Lower lobe of right lung (tissue), 2 donors: ENCODE results near the gene CA9. TPM values are rescaled to one million over a fixed set of nuclear protein-coding genes. Genes with fewer than 3 reads are reported as not detected.

Experiments used
- ATAC-seq, 2 donors: fragments of 200-7000 bp; cut with Tn5 transposase; one replicate each; pipeline ENCODE4 v1.9.1; 2020 to 2022; ENCODE audit warnings: mild to moderate bottlenecking in 2 of 2, moderate library complexity in 2 of 2
- DNase-seq: peaks from one replicate; pipeline ENCODE4 v3.0.0-alpha.2; 2020
- H3K27ac ChIP-seq: fragments of 200-600 bp; one replicate; pipeline ENCODE4 v1.8.0; 2022
- H3K27me3 ChIP-seq: fragments of 200-600 bp; one replicate; pipeline ENCODE4 v1.8.0; 2022; ENCODE audit warnings: low read depth
- H3K36me3 ChIP-seq: fragments of 200-600 bp; one replicate; pipeline ENCODE4 v1.8.0; 2022; ENCODE audit warnings: mild to moderate bottlenecking
- H3K4me1 ChIP-seq: fragments of 200-600 bp; one replicate; pipeline ENCODE4 v1.8.0; 2022
- H3K4me3 ChIP-seq: fragments of 200-600 bp; one replicate; pipeline ENCODE4 v1.8.0; 2022; ENCODE audit warnings: mild to moderate bottlenecking
- H3K9me3 ChIP-seq: fragments of 200-600 bp; one replicate; pipeline ENCODE4 v1.8.0; 2022
- CTCF ChIP-seq: fragments of 200-600 bp; IDR thresholded peaks from one replicate; pipeline ENCODE4 v1.8.0; 2022; ENCODE audit warnings: antibody characterized with exemption, mild to moderate bottlenecking
- intact Hi-C: fragments of 100-400 bp; cut with DNase I; formaldehyde crosslinking; loops from one replicate; pipeline ENCODE4 v1.11.0; 2022
- long read RNA-seq: library from polyadenylated mRNA; unstranded; transcript quantifications from one replicate; pipeline ENCODE4 v2.0.0, GENCODE V29; 2021
- total RNA-seq: library from RNA; stranded (reverse); fragmentation: NEBNext Ultra II Directional; extraction: Animal tissue kit (Norgen Biotek cat#: 25700); gene quantifications from one replicate; pipeline ENCODE4 v1.2.1, GENCODE V29; 2021
- donor health status: DM: no; HTN: yes; CAD: no; lungs with severe emphysema.

The CA9 gene
- total RNA-seq: not detected
- long read RNA-seq: 0 reads

GRCh38 chr9:35673132-35674024, at the start of gene CA9:
Gene CA9 (plus strand): TSS chr9:35673928. CDS start chr9:35673960, 32 bp downstream.
- intact Hi-C loops: no loop called here
- no peaks in the 10 kb centered on the region for H3K9me3 ChIP-seq
- DNase-seq (no peak), ATAC-seq (peak; percentile 8 to 24)
- no peak within 1 kb of the TSS for H3K4me3 ChIP-seq
- TF ChIP-seq CTCF: no peak
- H3K36me3 ChIP-seq: no peaks in the 10 kb centered on the region
- peaks cover 10% of the 10 kb centered on the region for H3K4me1 ChIP-seq
- H3K27me3 ChIP-seq: peaks cover 3% of the 10 kb centered on the region
- H3K27ac ChIP-seq: no peak within 1 kb of the TSS

DNA sequence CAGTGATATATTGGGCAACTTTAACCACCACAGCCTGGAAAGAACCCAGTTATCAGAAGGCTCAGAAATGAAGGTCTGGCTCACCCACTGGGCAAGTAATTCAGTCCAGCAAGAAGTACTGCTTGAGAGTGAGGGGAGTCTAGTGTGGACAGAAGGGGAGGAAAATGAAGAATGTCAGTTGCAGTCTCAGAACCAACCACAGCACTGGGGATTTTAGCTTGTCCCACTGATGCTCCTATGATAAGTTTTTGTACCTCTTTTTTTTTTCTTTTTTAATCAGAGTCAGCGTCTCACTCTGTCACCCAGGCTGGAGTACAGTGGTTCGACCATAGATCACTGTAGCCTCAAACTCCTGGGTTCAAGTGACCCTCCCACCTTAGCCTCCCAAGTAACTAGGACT, 46.2 kb upstream of the CA9 start:
- H3K27ac ChIP-seq: no peak overlapping the region
- TF ChIP-seq CTCF: no peak
- intact Hi-C loops: no loop called here
- ATAC-seq (no peak), DNase-seq (no peak)
- no peaks in the 10 kb centered on the region for H3K36me3 ChIP-seq
- H3K27me3 ChIP-seq: no peaks in the 10 kb centered on the region
- no peak overlapping the region for H3K4me3 ChIP-seq
- H3K4me1 ChIP-seq: no peaks in the 10 kb centered on the region
- H3K9me3 ChIP-seq: no peaks in the 10 kb centered on the region

DNA sequence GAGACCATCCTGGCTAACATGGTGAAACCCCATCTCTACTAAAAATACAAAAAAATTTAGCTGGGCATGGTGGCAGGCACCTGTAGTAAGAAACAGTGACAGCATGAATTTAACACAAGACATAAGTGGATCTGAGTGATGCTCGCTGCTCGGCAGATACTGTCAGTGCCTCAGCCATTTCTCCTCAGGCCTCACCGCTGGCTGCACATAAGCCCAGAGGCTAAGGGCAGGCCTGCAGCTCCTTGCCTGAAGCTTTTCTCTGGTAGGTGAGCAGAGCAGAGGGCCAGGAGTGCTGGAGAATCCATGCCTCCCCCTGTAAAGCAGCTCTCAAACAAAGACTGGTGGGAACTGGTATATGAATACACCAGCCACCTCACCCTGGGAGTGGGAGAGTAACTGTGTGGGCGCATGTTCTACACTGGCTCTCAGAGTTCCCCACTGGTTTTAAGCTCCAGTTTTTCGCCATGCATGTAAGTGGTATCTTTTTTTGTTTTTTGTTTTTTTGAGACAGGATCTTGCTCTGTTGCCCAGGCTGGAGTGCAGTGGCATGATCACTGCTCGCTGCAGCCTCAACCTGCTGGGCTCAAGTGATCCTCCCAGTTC, 45.2 kb upstream of the CA9 start:
- Histone ChIP-seq H3K36me3 (no peaks in the 10 kb centered on the region), H3K27me3 (no peaks in the 10 kb centered on the region), H3K27ac (no peak overlapping the region), H3K9me3 (no peaks in the 10 kb centered on the region), H3K4me3 (no peak overlapping the region), H3K4me1 (no peaks in the 10 kb centered on the region)
- TF ChIP-seq CTCF: no peak
- intact Hi-C loops: no loop called here
- no peak for DNase-seq
- no peak for ATAC-seq

GRCh38 chr9:35629597-35629996, 44.1 kb upstream of the CA9 start:
- ATAC-seq: no peak
- Histone ChIP-seq H3K9me3 (no peaks in the 10 kb centered on the region), H3K27ac (no peak overlapping the region), H3K4me3 (no peak overlapping the region), H3K4me1 (no peaks in the 10 kb centered on the region), H3K36me3 (no peaks in the 10 kb centered on the region), H3K27me3 (no peaks in the 10 kb centered on the region)
- DNase-seq: no peak
- intact Hi-C loops: no loop called here
- no peak for TF ChIP-seq CTCF

DNA sequence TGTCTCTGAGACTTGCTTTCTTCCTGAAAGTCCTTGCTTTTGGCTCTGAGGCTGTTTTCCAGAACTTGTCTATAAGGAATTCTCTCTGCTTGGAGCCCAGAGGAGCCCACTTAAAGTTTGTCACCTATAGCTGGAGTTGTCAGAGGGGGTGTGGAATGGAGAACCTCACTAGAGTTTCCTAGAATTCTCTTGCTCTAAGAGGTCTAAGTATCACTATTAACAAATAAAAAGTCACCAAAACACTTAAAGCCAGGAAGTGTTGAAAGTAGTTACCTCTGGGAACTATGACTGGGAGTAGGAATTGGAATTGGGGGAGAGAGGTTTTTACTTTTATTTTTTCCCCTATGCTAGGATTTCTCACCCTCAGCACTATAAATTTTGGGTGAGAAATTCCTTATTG, 38.0 kb upstream of the CA9 start:
- ATAC-seq: peak in 1 of 2 donors; percentile 73
- peaks cover 19% of the 10 kb centered on the region for H3K4me1 ChIP-seq
- TF ChIP-seq CTCF: no peak
- no peak for DNase-seq
- no peaks in the 10 kb centered on the region for H3K9me3 ChIP-seq
- intact Hi-C loops: no loop called here
- H3K27me3 ChIP-seq: no peaks in the 10 kb centered on the region
- no peak overlapping the region for H3K4me3 ChIP-seq
- H3K36me3 ChIP-seq: no peaks in the 10 kb centered on the region
- H3K27ac ChIP-seq: peak overlapping the region; percentile 53
